ENCODE results near the gene PRR36.

GRCh38 chr19:7902796-7903243, 28.6 kb upstream of the PRR36 start:
- TF ChIP-seq CTCF (IDR thresholded peaks at IDR 0.05) = no peak
- no peak for TF ChIP-seq POLR2A (IDR thresholded peaks at IDR 0.05)

Measured in uterus (tissue), 2 donors.